ENCODE results near the gene EVL.
"Not testable (repeated sequence)": the region's sequence is repeated elsewhere in the genome, so short reads cannot be mapped to it uniquely, and the experiment has no call there.

EVL gene

GRCh38 chr14:100038065-100038464 lies 27.2 kb upstream of the EVL start:
- DNase-seq (ENCODE audit: low read depth), result no peak

DNA sequence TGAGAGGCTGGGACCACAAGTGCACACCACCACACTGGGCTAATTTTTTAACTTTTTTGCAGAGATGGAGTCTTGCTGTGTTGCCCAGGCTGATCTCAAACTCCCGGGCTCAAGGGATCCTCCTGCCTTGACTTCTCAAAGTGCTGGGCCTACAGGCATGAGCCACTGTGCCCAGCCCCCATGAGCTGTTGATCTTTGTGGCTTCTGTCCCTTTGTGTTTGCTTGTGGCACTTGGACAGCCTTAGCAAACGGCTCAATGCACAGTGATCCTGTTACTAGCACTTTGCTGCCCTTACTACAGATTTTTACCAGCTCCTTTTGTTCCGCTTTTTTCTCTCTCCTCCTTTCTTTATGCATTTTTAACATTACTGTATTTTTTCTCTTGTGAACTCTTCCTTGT lies 25.3 kb upstream of the EVL start:
- DNase-seq (ENCODE audit: low read depth), result no peak

GRCh38 chr14:100041271-100041670 lies 24.0 kb upstream of the EVL start:
- DNase-seq (ENCODE audit: low read depth), result no peak

- no peak for DNase-seq (ENCODE audit: low read depth)
Measured at GRCh38 chr14:100042286-100042685, 22.9 kb upstream of the EVL start.

DNA sequence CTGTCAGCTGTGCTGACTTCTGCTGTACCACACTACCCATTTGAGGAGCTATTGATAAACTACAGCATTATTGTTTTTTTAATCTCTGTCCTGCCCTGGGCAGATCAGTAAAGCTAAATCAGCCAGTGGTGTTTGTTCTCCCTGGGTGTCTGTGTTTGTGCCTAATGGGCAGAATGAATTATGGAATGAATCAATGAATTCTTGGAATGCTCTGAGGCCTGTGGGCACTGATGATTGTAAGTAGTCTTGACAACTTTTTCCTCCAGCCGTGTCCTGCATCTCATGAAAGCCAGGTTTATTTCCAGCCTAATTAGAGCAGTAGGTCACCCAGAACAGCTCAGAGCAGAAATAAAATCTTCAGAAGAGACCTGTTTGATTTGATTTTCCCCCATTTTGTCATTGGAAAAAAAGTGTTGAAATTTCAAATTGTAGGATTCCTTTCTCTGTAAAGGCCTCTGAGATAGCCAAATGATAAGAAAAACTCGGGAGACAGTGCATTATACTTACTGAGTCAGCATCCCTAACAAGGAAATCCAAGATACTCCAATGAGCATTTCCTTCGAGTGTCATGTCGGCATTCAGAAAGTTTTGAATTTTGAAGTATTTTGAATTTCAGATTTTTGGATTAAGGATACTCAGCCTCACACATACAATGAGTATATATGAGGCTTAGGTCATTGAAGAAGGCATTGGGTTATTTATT lies 19.4 kb upstream of the EVL start:
- DNase-seq (ENCODE audit: low read depth), result no peak

DNA sequence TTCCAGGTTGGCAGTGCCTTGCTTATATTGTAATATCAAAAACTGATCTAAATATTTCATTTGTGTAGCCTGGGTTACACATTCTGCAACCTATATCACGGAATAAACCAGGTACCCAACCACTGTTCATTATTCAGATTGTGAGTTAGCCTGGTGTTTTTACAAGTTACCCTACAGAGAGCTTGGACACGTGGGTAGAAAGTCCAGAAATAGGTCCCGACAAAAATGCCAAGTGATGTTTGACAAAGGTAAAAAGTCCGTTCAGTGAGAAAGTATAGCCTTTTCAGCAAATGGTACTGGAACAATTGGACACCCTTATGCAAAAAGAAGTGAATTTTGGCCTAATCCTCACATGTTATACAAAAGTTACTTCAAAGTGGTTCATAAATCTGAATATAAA lies 17.6 kb upstream of the EVL start:
- DNase-seq (ENCODE audit: low read depth), result no peak

DNA sequence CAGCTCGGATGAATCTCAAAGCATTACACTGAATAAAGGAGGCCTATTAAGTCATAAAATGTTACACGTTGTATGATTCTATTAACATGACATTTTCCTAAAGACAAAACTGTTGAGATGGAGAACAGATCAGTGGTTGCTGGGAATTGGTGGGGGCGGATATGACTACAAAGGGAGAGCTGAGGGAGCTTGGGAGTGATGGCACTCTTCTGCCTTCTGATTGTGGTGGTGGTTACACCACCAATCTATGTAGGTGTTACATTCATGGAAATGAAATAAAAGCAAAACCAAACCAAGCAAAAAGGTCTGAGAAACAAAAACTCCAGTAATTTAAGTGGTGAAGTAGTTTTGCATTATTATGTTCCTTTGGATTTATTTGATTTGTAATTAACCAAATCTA lies 16.4 kb upstream of the EVL start:
- DNase-seq (ENCODE audit: low read depth), result no peak

DNA sequence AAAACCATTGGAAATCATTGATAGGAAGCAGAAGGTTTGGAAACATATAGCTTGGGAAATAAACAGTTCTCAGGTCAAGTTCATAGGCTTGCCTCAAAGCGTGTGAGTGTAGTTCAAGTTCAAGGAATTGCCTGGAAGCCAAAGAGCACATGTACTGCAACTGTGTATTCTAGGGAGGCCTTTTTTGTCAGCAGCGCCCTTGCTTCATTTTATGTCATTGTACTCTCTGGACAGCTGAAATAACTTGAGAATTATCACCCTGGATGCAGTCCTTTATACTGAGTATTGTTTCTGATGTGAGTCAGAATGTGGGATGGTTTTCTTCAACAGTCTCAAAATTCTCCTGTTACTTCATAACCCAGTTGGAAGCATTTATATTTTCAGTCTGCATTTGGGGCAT lies 16.0 kb upstream of the EVL start:
- DNase-seq (ENCODE audit: low read depth), result no peak

DNA sequence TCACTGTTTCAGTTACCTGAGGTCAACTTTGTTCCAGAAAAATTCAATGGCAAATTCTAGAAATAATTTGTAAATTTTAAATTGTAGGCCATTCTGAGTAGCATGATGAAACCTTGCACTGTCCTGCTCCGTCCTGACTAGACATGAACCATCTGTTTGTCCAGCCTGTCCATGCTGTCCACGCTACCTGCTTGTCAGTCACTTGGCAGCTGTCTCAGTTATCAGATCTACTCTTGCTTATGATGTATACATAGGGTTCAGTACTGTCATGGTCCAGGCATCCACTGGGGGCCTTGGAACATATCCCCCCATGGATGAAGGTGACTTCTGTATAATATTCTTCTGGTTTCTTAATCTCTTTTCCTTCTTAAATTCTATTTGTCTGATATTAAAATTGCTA lies 14.1 kb upstream of the EVL start:
- no peak for DNase-seq (ENCODE audit: low read depth)

- DNase-seq (ENCODE audit: low read depth), result no peak
Measured at GRCh38 chr14:100051543-100051942, 13.7 kb upstream of the EVL start.

DNA sequence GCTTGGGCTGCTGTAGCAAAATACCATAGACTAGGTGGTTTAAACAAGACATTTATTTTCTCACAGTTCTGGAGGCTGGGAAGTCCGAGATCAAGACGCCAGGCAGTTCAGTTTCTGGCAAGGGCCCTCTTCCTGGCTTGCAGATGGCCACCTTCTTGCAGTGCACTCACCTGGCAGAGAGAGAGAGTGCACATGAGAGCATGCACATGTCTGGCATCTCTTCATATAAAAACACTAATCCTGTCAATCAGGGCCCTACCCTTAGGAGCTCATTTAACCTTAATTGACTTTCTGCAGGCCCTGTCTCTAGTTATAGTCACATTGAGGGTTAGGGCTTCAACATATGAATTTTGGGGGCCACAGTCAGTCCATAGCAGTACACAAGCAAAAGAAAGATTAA lies 12.4 kb upstream of the EVL start:
- no peak for DNase-seq (ENCODE audit: low read depth)

- DNase-seq (ENCODE audit: low read depth), result no peak
Measured at GRCh38 chr14:100054316-100055075, 10.7 kb upstream of the EVL start.

GRCh38 chr14:100056431-100056830 lies 8.8 kb upstream of the EVL start:
- DNase-seq (ENCODE audit: low read depth), result no peak

DNA sequence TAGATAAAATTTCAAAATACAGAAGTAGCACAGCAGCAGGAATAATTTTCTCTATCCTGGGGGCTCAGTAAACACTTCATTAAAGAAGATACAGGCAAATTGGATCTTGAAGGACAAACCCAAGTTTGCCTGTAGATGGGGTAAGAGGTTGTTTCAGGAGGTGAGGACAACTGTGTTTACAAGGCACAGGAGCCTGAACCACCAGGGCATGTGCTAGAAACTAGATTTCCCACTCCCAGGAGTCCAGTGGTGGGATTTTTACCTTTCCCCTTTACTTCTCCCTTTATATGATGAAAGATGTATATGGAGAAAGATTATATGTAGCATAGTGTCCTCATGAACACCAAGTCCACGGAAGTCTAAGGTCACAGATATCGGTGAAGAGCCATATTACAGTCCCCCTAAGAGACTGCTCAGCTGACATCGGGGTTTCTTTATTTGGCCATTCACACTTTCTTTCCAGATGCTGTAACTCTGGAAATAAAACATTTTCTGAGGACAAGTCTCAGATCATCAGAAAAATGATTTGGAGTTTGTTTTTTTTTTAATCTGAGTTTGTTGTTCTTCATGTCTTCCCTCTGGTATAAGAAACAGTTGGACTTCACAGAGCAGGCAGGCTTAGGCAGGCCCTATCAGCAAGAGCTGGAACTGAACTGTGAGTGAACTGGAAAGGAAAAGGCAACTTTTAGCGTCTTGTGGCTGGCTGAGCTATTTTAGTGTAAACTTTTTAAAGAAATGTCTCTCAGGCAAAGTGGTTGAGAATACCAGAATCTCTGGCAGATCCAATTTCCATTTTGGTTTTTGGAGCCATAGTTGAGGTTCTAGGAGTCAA lies 8.0 kb upstream of the EVL start:
- DNase-seq (ENCODE audit: low read depth), result no peak

- no peak for DNase-seq (ENCODE audit: low read depth)
Measured at GRCh38 chr14:100058777-100059437, 6.3 kb upstream of the EVL start.

DNA sequence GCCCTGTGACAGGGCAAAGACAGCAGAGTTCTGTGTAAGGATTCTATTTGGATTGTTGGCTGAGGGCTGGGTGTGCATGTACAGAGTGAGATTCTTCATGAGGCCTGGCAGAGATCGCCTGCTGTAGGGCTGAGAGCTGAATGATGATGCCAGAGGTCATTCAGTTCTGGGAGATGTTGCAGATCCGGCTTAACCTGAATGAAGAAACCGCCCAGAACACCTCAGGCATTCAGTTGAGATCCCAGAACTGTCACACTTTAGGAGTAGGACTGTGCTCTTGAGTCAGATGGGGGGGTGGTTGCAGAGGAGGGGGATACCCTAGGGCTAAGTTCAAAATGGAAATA lies 5.8 kb upstream of the EVL start:
- no peak for DNase-seq (ENCODE audit: low read depth)

DNA sequence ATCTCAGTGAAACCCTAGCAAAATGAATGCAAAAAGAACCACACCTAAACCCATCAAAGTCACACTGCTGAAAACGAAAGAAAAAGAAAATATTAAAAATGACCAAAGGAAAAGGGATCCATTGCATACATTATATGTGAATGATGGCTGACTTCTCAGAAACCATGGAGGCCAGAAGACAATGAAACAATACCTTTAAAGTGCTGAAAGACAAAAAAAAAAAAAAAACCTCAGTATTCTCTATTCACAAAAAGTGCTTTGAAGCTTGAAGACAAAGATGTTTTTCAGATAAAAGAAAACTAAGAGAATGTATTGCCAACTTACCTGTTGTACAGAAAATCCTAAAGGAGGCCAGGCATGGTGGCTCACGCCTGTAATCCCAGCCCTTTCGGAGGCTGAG lies 4.5 kb upstream of the EVL start:
- no peak for DNase-seq (ENCODE audit: low read depth)

DNA sequence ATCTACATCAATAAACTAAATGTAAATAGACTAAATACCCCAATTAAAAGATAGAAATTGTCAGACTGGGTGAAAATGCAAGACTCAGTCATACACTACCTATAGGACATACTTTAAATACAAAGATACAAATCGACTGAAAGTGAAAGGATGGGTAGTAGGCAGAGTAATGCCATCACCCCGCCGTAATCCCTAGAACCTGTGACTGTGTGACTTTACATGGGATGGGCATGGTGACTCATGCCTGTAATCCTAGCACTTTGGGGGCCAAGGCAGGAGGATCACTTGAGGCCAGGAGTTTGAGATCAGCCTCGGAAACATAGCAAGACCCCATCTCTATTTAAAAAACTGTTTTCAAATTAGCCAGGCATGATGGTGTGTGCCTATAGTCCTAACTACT lies 2.6 kb upstream of the EVL start:
- no peak for DNase-seq (ENCODE audit: low read depth)

- DNase-seq (ENCODE audit: low read depth), result no peak
Measured at GRCh38 chr14:100063314-100063941, 1.8 kb upstream of the EVL start.

DNA sequence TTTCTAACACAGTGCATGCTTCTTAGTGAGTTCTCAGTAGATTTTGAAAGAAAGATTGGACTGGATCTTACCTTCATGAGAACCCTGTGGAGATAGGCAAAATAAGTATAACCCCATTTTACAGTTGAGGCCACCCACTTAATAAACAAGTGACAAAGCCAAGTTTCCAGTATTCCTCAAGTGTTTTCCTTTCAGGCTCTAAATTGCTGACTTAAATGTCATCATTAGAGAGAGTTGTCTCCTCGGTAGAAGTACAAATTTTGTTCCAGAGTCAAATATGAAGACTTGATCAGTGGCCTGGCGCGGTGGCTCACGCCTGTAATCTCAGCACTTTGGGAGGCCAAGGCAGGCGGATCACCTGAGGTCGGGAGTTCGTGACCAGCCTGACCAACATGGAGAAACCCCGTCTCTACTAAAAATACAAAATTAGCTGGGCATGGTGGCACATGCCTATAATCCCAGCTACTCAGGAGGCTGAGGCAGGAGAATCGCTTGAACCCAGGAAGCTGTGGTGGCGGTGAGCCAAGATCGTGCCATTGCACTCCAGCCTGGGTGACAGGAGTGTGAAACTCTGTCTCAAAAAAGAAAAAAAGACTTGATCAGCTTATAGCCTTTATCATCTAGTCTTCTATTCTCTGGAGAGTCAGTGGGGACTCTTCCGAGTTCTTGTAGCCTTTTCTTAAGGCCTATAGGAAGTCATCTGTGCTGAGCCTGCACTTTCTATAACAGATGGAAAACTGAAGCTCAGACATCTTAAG lies 708 bp upstream of the EVL start:
- not testable (repeated sequence) for DNase-seq (ENCODE audit: low read depth)

DNA sequence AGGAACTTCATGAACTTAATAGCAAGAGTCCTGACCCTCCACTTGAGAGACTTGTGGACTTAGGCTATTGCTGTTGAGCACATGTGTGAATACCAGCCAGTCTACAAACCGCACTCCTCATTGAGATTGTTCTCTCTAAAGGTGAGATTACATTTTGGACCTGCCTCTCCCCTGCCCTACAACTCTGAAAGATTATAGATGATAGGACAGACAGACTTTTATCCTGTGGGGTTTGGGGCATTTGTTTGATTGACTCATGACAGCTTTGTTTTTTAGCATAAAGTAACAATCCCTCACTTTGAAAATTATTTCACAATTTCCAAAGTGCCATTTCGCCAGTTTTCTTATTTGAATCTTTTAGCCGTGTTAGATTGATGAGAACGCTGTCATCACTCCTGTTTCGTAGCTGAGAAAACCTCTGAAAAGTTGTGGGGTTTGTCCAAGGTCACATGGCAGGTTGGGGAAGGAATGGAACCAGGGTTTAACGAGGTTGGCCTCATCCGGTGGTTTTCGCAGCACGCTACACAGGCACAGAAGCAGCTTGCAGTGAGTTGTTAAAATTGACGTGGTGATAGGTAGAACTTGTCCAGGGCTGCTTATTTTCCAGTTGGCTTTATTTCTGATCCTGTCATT lies 836 bp downstream of the EVL start:
- peak; percentile 65 for DNase-seq (ENCODE audit: low read depth)

Measured in stimulated activated CD8-positive, alpha-beta memory T cell treated with anti-CD3 and anti-CD28 coated beads, Interleukin-12 subunit alpha, Interleukin-12 subunit beta, amount 100 ng/mL, for 1 hour (primary cell).